IPS-20b (cell line): ENCODE data around the gene APOBEC3B.
"Not testable (repeated sequence)": the region's sequence is repeated elsewhere in the genome, so short reads cannot be mapped to it uniquely, and the experiment has no call there.

ENCODE experiments used
- H3K27ac ChIP-seq: one replicate; pipeline ENCODE4 v1.5.1; 2013; ENCODE audit warnings: low read length
- H3K27me3 ChIP-seq: 2 replicates; pipeline ENCODE4 v1.6.1; 2013; ENCODE audit warnings: mild to moderate bottlenecking, low read length, inconsistent platforms; ENCODE audit not compliant: insufficient read depth
- H3K36me3 ChIP-seq: 2 replicates; pipeline ENCODE4 v1.6.1; 2013; ENCODE audit warnings: low read depth, mild to moderate bottlenecking, inconsistent platforms, low read length, moderate library complexity; ENCODE audit not compliant: insufficient read depth
- H3K4me1 ChIP-seq: 2 replicates; pipeline ENCODE4 v1.6.1; 2013; ENCODE audit warnings: mild to moderate bottlenecking, control low read depth, inconsistent platforms, low read length, moderate library complexity; ENCODE audit not compliant: insufficient read depth
- H3K4me3 ChIP-seq: 2 replicates; pipeline ENCODE4 v1.5.1; 2013; ENCODE audit warnings: mild to moderate bottlenecking, low read length, inconsistent platforms
- H3K9ac ChIP-seq: 2 replicates; pipeline ENCODE4 v1.6.1; 2013; ENCODE audit warnings: low read depth, mild to moderate bottlenecking, inconsistent platforms, low read length, moderate library complexity
- H3K9me3 ChIP-seq: 2 replicates; pipeline ENCODE4 v1.6.1; 2013; ENCODE audit warnings: mild to moderate bottlenecking, low read depth, low read length, inconsistent platforms; ENCODE audit not compliant: insufficient read depth

Gene APOBEC3B

DNA sequence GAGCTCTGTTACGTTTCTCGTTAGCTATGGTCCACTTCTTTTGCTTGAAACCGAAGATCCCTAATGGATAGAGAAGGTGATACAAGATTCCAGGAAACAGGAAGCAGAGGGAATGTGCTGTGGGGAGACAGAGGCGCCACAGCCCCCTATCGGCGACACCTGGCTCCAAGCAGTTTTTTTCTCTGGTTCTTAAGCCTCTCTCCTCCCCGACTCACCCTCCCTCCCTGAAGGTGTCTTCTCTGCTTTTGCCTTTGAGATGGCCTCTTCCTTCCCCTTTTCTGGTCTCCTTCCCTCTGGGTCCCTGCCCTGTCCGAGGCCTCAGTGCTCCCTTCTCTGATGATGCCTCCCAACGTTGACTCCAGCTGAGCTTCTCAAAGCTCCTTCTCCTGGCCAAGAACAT is 38.9 kb upstream of the APOBEC3B start:
- Histone ChIP-seq H3K36me3 (no peaks in the 10 kb centered on the region), H3K9ac (no peak overlapping the region), H3K27ac (no peak overlapping the region), H3K4me3 (no peak overlapping the region), H3K9me3 (no peaks in the 10 kb centered on the region), H3K4me1 (no peaks in the 10 kb centered on the region), H3K27me3 (no peaks in the 10 kb centered on the region; the same call in 1 of the 2 replicates)

- Histone ChIP-seq H3K27me3 (no peaks in the 10 kb centered on the region; the same call in 1 of the 2 replicates), H3K27ac (no peak overlapping the region), H3K36me3 (no peaks in the 10 kb centered on the region), H3K4me3 (no peak overlapping the region), H3K4me1 (no peaks in the 10 kb centered on the region), H3K9ac (no peak overlapping the region), H3K9me3 (no peaks in the 10 kb centered on the region)
Observed at GRCh38 chr22:38943882-38944281, 38.3 kb upstream of the APOBEC3B start.

GRCh38 chr22:38944653-38945052 is 37.5 kb upstream of the APOBEC3B start:
- no peaks in the 10 kb centered on the region for H3K36me3 ChIP-seq
- H3K4me3 ChIP-seq, result no peak overlapping the region
- no peaks in the 10 kb centered on the region for H3K9me3 ChIP-seq
- no peak overlapping the region for H3K9ac ChIP-seq
- H3K4me1 ChIP-seq, result no peaks in the 10 kb centered on the region
- no peaks in the 10 kb centered on the region; the same call in 1 of the 2 replicates for H3K27me3 ChIP-seq
- no peak overlapping the region for H3K27ac ChIP-seq

DNA sequence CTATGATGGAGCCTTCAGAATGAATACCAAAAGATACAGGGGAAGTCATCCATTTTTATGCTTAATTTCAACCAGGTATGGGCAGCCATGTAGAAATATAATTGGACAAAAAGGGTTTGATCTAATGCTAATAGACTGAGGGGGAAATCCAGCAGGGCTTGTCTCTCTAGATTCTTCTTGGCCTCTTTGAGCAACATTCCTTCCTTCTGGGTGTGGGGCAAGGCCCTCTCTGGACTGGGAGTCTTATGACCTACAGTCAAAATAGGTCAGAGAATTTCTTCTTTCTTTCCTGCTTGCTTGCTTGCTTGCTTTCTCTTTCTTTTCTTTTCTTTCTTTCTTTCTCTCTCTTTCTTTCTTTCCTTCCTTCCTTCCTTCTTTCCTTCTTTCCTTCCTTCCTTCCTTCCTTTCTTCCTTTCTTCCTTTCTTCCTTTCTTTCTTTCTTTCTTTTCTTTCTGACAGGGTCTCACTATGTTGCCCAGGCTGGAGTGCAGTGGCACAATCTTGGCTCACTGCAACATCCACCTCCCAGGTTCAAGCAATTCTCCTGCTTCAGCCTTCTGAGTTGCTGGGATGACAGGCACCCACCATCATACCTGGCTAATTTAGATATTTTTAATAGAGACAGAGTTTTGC is 36.3 kb upstream of the APOBEC3B start:
- H3K27ac ChIP-seq, H3K36me3 ChIP-seq, H3K9ac ChIP-seq, H3K27me3 ChIP-seq, H3K4me1 ChIP-seq, H3K4me3 ChIP-seq, H3K9me3 ChIP-seq: not testable (repeated sequence)

DNA sequence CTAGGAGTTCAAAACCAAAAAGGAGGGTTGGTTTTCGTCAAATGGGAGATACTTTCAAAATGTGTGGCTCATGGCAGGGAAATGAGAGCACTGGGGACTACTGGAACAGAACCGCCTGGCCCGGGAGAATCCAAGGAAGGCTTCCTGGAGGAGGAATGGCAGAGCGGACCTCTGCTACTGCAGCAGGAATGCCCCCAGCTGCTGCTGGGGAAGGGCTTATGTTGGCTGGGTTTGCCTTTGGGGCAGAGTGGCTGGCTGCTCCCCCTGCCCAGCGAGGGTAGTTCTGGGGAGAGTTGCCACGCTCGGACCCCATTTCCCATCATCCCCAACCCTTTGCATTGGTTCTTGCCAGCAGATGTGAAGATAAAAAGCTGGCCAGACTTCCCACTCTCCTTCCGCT is 35.4 kb upstream of the APOBEC3B start:
- Histone ChIP-seq H3K9ac (no peak overlapping the region), H3K4me3 (no peak overlapping the region), H3K9me3 (no peaks in the 10 kb centered on the region), H3K27me3 (no peaks in the 10 kb centered on the region; the same call in 1 of the 2 replicates), H3K36me3 (no peaks in the 10 kb centered on the region), H3K4me1 (no peaks in the 10 kb centered on the region), H3K27ac (no peak overlapping the region)

DNA sequence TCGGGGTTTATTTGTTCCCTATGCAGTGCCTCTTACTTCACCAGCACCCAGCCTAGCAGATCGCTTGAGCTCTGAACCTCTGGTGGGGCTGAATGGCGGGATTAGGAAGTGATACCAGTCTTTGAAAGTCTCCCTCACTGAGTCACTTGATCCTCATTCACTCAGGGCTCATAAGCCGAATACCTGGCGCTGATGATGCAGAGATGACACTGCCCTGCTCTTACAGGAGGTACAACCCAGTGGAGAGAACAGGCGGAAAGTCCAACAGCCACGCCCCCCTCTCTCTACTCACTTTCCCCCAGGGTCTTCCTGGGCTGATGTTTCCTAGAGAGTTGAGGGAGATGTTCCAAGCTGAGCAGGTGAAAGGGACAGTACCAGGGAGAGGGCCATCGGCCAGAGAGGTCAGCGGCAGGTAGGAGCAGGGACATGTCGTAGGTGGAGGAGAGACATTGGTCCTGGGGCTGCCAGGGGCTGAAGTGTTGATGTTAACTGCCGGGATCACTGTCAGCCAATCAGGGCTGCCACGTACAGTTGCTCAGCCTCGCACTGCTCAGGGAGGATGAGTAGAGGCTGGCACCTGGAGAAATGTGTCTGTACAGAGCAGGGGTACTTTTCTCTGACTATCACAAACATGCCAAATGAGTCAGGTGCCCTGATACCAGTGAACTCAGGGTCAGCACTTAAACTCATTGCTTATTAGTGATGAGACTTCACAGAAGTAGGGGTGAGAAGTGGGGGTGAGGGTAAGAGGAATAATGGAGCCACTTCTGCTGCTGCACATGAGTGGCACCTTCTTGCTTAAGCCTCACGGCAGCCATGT is 34.6 kb upstream of the APOBEC3B start:
- Histone ChIP-seq H3K4me3 (no peak overlapping the region), H3K27ac (no peak overlapping the region), H3K4me1 (no peaks in the 10 kb centered on the region), H3K9ac (no peak overlapping the region), H3K27me3 (no peaks in the 10 kb centered on the region; the same call in 1 of the 2 replicates), H3K9me3 (no peaks in the 10 kb centered on the region), H3K36me3 (no peaks in the 10 kb centered on the region)

GRCh38 chr22:38948181-38948940 is 33.8 kb upstream of the APOBEC3B start:
- H3K4me3 ChIP-seq, result no peak overlapping the region
- H3K9me3 ChIP-seq, result no peaks in the 10 kb centered on the region
- H3K27me3 ChIP-seq, result no peaks in the 10 kb centered on the region; the same call in 1 of the 2 replicates

GRCh38 chr22:38949889-38950405 is 32.2 kb upstream of the APOBEC3B start:
- H3K9me3 ChIP-seq, result no peaks in the 10 kb centered on the region
- no peaks in the 10 kb centered on the region for H3K27me3 ChIP-seq
- no peak overlapping the region for H3K27ac ChIP-seq
- no peak overlapping the region for H3K9ac ChIP-seq
- no peaks in the 10 kb centered on the region for H3K36me3 ChIP-seq
- no peak overlapping the region for H3K4me3 ChIP-seq
- no peaks in the 10 kb centered on the region for H3K4me1 ChIP-seq

More at GRCh38 chr22:38948181-38948940, 33.8 kb upstream of the APOBEC3B start:
- no peak overlapping the region for H3K9ac ChIP-seq
- H3K27ac ChIP-seq, result no peak overlapping the region
- no peaks in the 10 kb centered on the region for H3K4me1 ChIP-seq
- H3K36me3 ChIP-seq, result no peaks in the 10 kb centered on the region

DNA sequence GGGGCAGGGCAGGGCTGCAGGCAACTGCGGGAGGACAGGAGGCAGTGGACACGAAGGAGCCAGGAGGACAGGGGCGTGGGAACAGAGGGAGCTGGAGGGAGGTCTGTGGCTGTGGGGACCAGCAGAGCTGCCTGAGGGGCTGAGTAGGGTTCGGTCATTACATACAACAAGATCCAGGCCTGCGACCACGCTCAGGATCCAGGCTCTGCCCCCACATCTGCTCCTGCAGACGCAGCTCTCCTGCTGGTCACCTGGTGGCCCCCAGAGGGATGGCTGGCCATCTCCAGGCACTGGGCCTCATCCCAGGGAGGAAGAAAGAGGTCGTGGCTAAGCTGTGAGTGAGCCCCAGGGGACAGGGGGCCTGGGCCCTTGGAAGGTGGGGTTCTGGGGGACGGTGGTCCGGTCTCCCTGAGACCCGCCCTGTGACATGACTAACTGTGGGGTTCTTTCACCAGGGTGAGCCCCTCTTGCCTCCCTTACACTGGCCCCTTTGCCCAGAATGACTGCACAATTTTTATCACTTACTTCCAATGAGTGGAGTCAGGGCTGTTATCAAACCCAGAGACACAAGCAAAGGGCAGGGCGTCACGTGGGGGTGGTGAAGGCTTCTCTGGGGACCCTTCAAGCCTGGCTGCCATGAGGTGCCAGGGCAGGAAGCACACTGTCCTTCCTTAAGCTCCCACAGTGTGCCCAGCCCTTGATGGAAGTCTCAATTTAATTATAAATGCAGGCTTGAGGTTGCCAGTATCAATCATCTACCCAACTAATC is 31.4 kb upstream of the APOBEC3B start:
- Histone ChIP-seq H3K4me1 (no peaks in the 10 kb centered on the region), H3K27me3 (no peaks in the 10 kb centered on the region), H3K27ac (no peak overlapping the region), H3K9me3 (no peaks in the 10 kb centered on the region), H3K36me3 (no peaks in the 10 kb centered on the region), H3K9ac (no peak overlapping the region), H3K4me3 (no peak overlapping the region)

- Histone ChIP-seq H3K9ac (no peak overlapping the region), H3K9me3 (no peaks in the 10 kb centered on the region), H3K4me1 (no peaks in the 10 kb centered on the region), H3K36me3 (no peaks in the 10 kb centered on the region), H3K4me3 (no peak overlapping the region), H3K27me3 (no peaks in the 10 kb centered on the region), H3K27ac (no peak overlapping the region)
Observed at GRCh38 chr22:38951734-38952133, 30.4 kb upstream of the APOBEC3B start.
